DMS53 treated with DMSO at 0.1 percent for 48 hours (cell line): ENCODE results near the gene C16orf89.

Experiments
- DNase-seq: peaks from one replicate; lab custom pipeline; 2025; ENCODE audit not compliant: unreplicated experiment; lab: John Stamatoyannopoulos, UW

C16orf89 gene

DNA sequence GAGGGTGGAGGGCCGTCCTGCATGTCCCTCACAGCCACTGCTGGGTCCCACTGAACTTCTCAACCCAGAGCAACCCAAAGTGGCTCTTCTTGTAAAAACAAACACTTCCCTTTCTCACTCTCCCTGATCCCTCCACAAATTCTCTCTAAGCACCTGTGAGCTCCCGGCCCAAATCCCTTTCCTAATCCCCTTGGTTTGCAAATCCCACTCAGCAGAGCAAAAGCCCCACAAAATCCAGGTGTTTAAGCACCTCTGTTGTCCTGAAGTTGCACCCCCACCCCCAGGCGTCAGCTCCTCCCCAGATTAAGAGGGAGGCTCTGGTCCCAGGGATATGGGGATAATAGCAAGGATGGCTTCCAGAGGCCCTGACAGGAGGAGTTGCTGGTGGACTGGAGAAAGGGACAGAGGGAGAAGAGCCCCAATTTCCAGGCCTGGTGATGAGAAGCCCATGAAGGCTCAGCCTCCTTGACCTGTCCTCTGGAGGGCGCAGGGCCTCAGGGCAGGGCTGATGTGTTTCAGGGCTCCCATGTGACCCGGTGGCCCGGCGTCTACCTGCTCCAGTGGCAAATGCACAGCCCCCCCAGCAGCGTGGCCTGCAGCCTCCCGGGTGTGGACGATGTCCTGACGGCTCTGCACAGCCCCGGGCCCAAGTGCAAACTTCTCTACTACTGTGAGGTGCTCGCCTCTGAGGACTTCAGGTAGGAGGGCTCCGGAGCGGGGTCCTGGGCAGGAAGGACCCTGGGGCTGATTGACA, 55.0 kb downstream of the C16orf89 start:
- no peak for DNase-seq

DNA sequence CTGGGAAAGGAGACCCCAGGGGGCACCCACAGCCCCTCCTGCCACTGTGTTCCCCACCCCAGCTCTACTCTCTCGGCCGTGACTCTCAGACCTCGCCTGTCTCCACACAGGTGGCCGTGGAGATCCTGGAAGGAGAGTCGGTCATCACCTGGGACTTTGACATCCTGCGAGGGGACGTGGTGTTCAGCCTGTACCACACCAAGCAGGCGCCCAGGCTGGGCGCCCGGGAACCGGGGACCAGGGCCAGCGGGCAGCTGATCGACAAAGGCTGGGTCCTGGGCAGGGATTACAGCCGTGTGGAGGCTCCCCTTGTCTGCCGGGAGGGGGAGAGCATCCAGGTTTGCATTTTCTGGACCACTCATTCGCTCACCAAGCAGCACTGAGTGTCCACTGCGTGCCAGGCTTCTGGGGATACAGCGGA, 57.4 kb downstream of the C16orf89 start:
- DNase-seq: no peak

DNA sequence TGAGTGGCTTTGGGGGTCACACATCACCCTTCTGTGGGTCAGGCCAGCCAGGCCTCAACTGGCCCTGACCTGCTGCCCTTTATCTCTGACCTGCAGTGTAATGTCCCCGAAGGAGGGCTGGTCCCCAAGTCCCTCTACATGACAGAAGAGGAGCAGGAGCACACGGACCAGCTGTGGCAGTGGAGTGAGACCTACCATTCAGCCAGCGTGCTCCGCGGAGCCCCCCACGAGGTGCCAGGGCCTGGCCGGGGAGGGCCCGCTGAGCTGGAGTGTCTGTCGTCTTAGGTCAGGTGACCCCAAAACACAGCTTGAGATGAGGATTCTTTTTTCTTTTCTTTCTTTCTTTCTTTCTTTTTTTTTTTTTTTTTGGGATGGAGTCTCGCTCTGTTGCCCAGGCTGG, 58.5 kb downstream of the C16orf89 start:
- no peak for DNase-seq

DNA sequence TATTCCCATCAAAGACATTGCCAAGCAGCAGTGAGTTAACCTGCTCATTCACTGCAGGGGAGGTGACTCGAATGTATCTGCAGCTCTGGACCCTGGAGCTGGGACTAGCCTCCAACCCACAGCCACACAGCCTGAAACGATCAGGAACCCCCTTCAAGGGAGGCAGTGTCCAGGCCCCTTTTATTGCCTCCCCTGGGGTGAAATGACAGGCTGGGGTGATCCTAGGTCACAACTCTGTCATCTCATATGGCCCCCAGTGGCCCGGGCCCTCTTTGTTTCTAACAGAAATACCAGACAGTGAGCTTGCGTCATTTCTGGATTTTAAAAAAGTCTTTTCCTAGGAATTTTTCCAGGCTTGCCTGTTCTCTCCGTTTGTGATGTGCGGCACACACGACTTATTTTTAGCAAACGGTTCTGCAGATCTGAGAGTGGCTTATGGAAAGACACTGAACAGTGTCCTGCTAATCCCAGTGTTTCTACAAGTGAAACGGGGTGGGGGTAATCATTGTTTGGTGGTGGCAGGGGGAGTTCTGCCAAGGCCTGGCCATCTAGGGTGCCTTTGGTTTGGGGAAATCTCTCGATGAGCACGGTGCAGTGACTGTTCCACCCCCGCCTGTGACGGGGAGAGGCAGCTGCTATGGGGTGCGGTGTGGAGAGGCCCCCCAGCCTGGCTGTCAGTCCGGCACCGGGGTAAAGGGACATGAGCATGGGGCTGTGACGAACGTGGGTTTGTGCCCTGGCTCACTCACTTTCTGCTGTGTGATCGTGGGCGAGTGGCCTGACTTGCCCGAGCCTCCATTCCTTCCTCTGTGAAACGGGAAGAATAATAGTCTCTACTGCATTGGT, 59.2 kb downstream of the C16orf89 start:
- no peak for DNase-seq

DNA sequence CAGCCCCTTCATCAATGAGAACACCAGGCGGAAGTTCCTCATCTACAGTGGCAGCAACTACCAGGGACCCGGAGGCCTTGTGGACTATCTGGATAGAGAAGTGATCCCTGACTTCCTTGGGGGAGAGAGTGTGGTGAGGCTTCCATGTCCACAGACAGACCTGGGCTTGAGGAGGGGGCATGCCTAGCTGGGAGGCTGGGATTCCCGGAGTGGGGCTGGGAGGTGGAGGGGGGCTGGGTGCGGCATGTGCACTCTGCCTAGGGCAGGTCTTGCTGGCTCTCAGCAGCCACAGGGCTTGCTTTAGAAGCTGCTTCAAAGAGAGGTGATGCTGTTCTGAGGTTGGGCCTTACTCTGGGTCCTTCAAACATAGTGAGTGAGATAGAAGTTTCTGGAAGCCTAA, 59.8 kb downstream of the C16orf89 start:
- no peak for DNase-seq

DNA sequence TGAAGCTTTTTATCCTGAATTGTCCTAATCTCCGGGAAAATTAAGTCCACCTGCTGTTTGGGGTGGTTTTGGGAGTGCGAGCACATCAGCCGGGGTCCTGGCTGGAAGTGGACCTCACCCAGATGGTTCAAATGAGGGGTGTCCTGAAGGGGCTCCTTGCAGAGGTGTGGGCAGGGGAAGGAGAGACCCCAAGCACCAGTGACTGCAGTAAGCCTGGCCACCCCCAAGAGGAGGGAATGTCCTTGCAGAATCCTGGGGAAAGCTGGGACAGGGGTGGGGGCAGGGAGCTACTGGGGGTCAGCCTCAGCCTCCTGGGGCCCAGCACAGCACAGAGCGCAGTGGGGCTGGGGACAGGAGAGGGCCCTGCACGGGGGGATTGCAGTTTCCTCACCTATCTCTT, 61.4 kb downstream of the C16orf89 start:
- DNase-seq: no peak

DNA sequence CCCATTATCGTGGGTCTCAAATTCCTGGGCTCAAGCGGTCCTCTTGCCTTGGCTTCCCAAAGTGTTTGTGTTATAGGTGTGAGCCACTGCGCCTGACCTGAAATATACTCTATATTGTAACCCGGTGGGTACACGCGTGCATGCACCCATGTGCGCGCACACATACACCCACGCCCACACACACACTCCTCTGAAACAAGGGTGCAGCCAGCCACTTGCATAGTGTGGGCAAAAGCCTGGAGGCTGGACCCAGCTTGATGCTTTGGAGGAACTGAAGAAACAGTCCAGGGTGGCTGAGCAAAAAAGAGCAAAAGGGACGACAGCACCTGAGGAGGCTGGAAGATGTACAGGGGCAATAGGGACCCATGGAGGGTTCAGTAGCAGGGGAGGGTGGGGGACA, 61.9 kb downstream of the C16orf89 start:
- no peak for DNase-seq

DNA sequence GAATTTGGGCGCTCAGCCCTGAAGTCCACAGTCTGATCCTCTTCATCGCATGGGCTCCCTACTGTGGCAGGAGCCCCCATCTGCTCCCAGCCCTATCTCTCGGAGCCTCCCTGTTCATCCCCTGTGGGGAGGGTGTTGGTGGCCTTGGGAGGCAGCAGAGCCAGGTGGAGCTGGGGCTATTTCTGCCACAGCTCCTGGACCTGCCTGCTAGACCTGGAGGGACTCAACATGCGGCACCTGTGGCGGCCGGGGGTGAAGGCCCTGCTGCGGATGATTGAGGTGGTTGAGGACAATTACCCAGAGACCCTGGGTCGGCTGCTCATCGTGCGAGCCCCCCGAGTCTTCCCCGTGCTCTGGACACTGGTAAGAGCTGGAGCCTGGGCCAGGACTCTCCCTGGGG, 62.5 kb downstream of the C16orf89 start:
- DNase-seq: no peak

DNA sequence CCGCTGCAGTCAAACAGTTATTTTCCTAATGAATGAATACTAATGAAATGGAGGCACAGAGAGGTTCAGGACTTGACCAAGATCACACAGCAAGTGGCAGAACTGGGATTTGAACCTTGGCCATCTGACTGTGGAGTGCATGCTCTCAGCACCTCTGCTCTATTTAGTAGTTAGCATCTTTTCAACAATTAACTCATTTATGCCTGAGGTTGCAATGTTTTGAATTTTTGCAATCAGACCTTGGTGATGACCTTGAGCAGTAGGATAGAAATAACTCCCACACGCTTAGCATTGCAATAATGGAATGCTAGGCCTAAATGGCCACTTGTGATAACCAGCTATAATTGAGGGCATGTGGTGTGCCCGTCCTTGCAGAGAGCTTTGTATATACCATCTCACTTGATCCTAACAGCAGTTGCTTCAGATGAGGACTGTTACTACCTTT, 63.0 kb downstream of the C16orf89 start:
- DNase-seq: no peak

DNA sequence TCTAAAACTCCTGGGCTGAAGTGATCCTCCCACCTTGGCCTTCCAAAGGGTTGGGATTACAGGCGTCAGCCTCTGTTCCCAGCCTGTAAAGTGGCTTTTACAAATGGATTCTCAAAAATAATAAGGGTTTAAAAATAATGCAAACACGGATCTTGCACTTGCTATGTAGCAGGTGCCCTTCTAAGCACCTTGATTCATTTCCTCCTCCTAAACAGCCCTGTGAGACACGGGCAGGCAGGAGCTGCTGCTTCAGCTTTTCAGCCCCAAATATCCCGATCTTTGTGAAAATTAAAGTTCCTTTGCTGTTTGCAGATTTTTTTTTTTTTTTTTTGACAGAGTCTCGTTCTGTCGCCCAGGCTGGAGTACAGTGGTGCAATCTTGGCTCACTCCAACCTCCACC, 63.8 kb downstream of the C16orf89 start:
- DNase-seq: no peak

DNA sequence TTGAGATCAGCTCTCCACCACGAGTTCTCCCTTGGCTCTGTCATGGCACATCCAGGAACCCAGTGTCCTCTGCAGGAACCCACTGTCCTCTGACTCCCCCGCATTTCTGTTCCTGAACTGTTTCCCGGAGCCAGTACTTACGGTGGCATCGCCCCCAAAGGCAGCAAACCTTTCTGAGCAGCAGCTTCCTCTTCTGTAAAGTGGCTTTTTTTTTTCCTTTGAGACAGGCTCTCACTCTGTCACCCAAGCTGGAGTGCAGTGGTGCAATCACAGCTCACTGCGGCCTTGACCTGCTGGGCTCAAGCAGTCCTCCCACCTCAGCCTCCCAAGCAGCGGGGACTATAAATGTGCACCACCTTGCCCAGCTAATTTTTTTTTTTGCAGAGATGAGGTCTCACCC, 64.2 kb downstream of the C16orf89 start:
- no peak for DNase-seq

DNA sequence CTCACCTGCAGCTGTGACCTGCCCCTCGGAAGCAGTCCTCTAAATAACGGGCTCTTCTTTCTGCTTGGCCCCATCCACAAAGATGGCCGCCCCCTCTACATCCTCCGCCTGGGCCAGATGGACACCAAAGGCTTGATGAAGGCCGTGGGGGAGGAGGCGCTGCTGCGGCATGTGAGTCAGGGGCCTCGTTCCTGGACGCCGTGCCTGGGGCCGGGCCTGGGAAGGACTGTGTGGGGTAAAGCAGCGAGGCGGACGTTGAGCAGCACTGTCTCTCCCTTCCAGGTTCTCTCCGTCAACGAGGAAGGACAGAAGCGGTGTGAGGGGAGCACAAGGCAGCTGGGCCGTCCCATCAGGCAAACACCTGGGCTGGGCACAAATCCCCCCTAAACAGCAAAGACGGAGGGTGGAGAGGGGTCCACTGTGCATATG, 65.2 kb downstream of the C16orf89 start:
- DNase-seq: no peak

DNA sequence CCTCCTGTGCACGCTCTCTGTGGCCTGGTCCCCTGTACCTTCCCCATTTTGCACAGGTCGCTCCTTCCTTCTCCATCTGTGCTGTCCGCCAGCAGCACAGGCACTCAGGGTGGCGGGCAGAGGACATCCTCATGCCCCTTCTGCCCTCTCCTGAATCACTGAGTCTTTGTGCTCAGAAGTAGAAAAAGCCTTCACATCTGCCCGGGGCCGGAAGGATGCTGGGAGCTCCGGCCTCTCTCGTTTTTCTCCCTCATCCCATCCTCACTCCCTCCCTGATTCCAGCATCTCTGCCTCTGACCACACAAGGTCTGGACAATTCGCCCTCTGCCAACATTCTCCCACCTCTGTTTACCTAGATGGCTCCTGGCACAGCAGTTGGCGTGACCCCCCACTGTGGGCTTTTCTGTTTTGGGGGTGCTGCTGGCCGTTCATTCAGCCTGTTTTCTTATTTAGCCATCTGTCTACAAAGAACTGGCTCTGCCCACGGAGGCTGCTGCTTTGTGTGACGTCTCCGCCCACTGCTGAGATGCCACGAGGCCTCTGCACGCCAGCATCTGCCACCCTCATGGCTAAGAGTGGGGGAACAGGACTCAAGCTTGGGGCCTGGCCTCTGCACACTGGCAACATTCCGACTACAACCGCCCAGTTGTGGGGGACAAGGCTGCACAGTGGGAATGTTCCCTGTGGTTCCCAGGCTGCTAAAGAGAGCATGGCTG, 70.9 kb downstream of the C16orf89 start:
- no peak for DNase-seq
